Ovary (tissue), 9 donors: ENCODE results near the gene LRRC57. TPM values are rescaled to one million over a fixed set of nuclear protein-coding genes. Genes with fewer than 3 reads are reported as not detected.

Source experiments
- DNase-seq, 5 donors: peaks; one replicate each; pipeline ENCODE4 v3.0.0-alpha.2; 2019 to 2020
- H3K27ac ChIP-seq, 2 donors: fragments of 200-600 bp; one replicate each; pipeline versions ENCODE4 v1.5.1 to v1.8.0; 2019 to 2022
- H3K27me3 ChIP-seq: fragments of 200-600 bp; one replicate; pipeline ENCODE4 v1.8.0; 2022
- H3K36me3 ChIP-seq: fragments of 200-600 bp; sonication (generic); one replicate; pipeline ENCODE4 v1.5.1; 2019
- H3K4me1 ChIP-seq: one replicate; pipeline ENCODE4 v1.8.1; 2013; ENCODE audit warnings: mild to moderate bottlenecking, moderate library complexity; ENCODE audit not compliant: insufficient read depth
- H3K4me3 ChIP-seq: fragments of 200-600 bp; sonication (generic); one replicate; pipeline ENCODE4 v1.5.1; 2017
- H3K9me3 ChIP-seq, 2 donors: fragments of 200-600 bp in 1 of 2; sonication (generic) in 1 of 2; one replicate each; pipeline versions ENCODE4 v1.5.1 to v1.8.1; 2013 to 2019; ENCODE audit warnings: mild to moderate bottlenecking in 1 of 2, moderate library complexity in 1 of 2
- CTCF ChIP-seq, 3 donors: fragments of 450-650 bp in 2 of 3; fragments of 200-600 bp in 1 of 3; IDR thresholded peaks; one replicate each; pipeline versions ENCODE4 v1.5.1 to v1.8.0; 2016 to 2022; ENCODE audit warnings: antibody characterized with exemption in 3 of 3, mild to moderate bottlenecking in 1 of 3
- EP300 ChIP-seq: sonication (generic); formaldehyde crosslinking; IDR thresholded peaks from one replicate; pipeline ENCODE4 v1.6.1; 2017; ENCODE audit warnings: antibody characterized with exemption
- POLR2A ChIP-seq: fragments of 450-650 bp; IDR thresholded peaks from one replicate; pipeline ENCODE4 v1.6.1; 2017; ENCODE audit warnings: antibody characterized with exemption, mild to moderate bottlenecking, moderate library complexity
- WGBS, 3 donors: extraction: QIAGEN DNeasy Blood & Tissue Kit in 1 of 3; methylation state at CpG; one replicate each; pipeline versions ENCODE4 v1.1.5 to v1.1.7; 2013 to 2017; 5-methylcytosine and 5-hydroxymethylcytosine counted together
- intact Hi-C, 4 donors: fragments of 100-400 bp; cut with DNase I; formaldehyde crosslinking; loops; one replicate each; pipeline versions ENCODE4 v1.11.0 to v1.15.1; 2022 to 2023
- polyA plus RNA-seq, 2 donors: library from polyadenylated mRNA; stranded (reverse); fragments of 200-250 nt in 1 of 2; fragments of 350-450 nt in 1 of 2; fragmentation: Illumina TruSeq in 1 of 2; extraction: RNeasy Lipid Tissue Mini Kit (QIAGEN cat#74804) in 1 of 2; gene quantifications; one replicate each; pipeline ENCODE4 v1.2.3, GENCODE V29; 2013 to 2014
- total RNA-seq, 7 donors: library from RNA; depleted of rRNA in 2 of 7; stranded (reverse); fragments of >200 nt in 2 of 7; fragmentation: NEBNext Ultra II Directional in 3 of 7; extraction: Animal tissue kit (Norgen Biotek cat#: 25700) in 3 of 7; gene quantifications; one replicate each; pipeline versions ENCODE4 v1.1.0 to v1.2.4, GENCODE V29; 2016 to 2023
- donor health status: DM: no; HTN: no; CAD: no; lungs with moderate emphysema.
- donor health status: DM: no; HTN: no; CAD: no.
- donor health status: Bipolar disorder and iron deficiency.
- donor health status: DM: yes; HTN: yes; CAD: no.
- donor health status: DM: no; HTN: no; CAD: no.
- donor health status: DM: yes; HTN: yes; CAD: no.

Gene LRRC57
- total and polyA plus RNA-seq, 9 donors: 7.9 to 28.7 (median 17.7) TPM

- no peak for DNase-seq
- 58 to 64% (median 62%) methylated on average over 4 of the region's 4 CpGs for WGBS, 3 donors
- H3K9me3 ChIP-seq: no peaks in the 10 kb centered on the region
- no peak overlapping the region for H3K4me3 ChIP-seq
- no peak overlapping the region for H3K27ac ChIP-seq
- intact Hi-C loops: loop anchor here in 1 of 4 donors (10.0 kb wide), 1 partner anchor 51 kb away; no protein-coding TSS in a partner anchor
- H3K36me3 ChIP-seq: no peaks in the 10 kb centered on the region
- H3K4me1 ChIP-seq: peaks cover 16% of the 10 kb centered on the region
- TF ChIP-seq POLR2A: no peak
- TF ChIP-seq CTCF (IDR thresholded peaks at IDR 0.05): no peak
- TF ChIP-seq EP300: no peak
- no peaks in the 10 kb centered on the region for H3K27me3 ChIP-seq
Measured at GRCh38 chr15:42584031-42584765, 35.6 kb upstream of the LRRC57 start.

GRCh38 chr15:42582569-42583375 is 34.2 kb upstream of the LRRC57 start:
- H3K27me3 ChIP-seq: no peaks in the 10 kb centered on the region
- H3K27ac ChIP-seq: peak overlapping the region in 1 of 2 donors; percentile 59
- intact Hi-C loops: loop anchor here in 1 of 4 donors (10.0 kb wide), 1 partner anchor 52 kb away; no protein-coding TSS in a partner anchor
- peaks cover 19% of the 10 kb centered on the region for H3K4me1 ChIP-seq
- H3K9me3 ChIP-seq: no peaks in the 10 kb centered on the region
- H3K36me3 ChIP-seq: no peaks in the 10 kb centered on the region
- no peak for DNase-seq
- 11 to 21% (median 15%) methylated on average over 8 of the region's 8 CpGs for WGBS, 3 donors
- no peak overlapping the region for H3K4me3 ChIP-seq
- no peak for TF ChIP-seq CTCF (IDR thresholded peaks at IDR 0.05)
- TF ChIP-seq POLR2A: no peak
- no peak for TF ChIP-seq EP300

GRCh38 chr15:42581272-42581730 is 32.7 kb upstream of the LRRC57 start:
- intact Hi-C loops: loop anchor here in 1 of 4 donors (10.0 kb wide), 1 partner anchor 54 kb away; no protein-coding TSS in a partner anchor
- H3K4me3 ChIP-seq: peak overlapping the region; percentile 37
- WGBS, 3 donors: 2% methylated on average over 37 of the region's 37 CpGs
- DNase-seq: peak; percentile 81 to 86 (median 84)
- H3K36me3 ChIP-seq: no peaks in the 10 kb centered on the region
- no peaks in the 10 kb centered on the region for H3K9me3 ChIP-seq
- peak; percentile 25 for TF ChIP-seq POLR2A
- no peak for TF ChIP-seq CTCF (IDR thresholded peaks at IDR 0.05)
- peak overlapping the region; percentile 27 to 65 for H3K27ac ChIP-seq
- peaks cover 27% of the 10 kb centered on the region for H3K4me1 ChIP-seq
- no peaks in the 10 kb centered on the region for H3K27me3 ChIP-seq

- Histone ChIP-seq H3K4me1 (peaks cover 29% of the 10 kb centered on the region), H3K9me3 (no peaks in the 10 kb centered on the region), H3K27ac (peak overlapping the region in 1 of 2 donors; percentile 13), H3K36me3 (no peaks in the 10 kb centered on the region), H3K27me3 (no peaks in the 10 kb centered on the region), H3K4me3 (no peak overlapping the region)
- WGBS, 3 donors: 49 to 67% (median 52%) methylated on average over 2 of the region's 2 CpGs
- TF ChIP-seq CTCF (IDR thresholded peaks at IDR 0.05) (no peak), EP300 (no peak), POLR2A (no peak)
- intact Hi-C loops: no loop called here
- no peak for DNase-seq
Measured at GRCh38 chr15:42578984-42579537, 30.5 kb upstream of the LRRC57 start.
